ENCODE results near the gene HPCAL1. TPM values are rescaled to one million over a fixed set of nuclear protein-coding genes. Genes with fewer than 3 reads are reported as not detected.

HPCAL1 gene
- total RNA-seq, 1 experiment from 2014 or later: 26.9 TPM

- Mint-ChIP-seq H3K4me3 (ENCODE audit: unreplicated experiment) (no peak overlapping the region), H3K4me1 (ENCODE audit: low read depth, unreplicated experiment) (peaks cover 10% of the 10 kb centered on the region), H3K9me3 (ENCODE audit: unreplicated experiment) (no peaks in the 10 kb centered on the region), H3K27ac (ENCODE audit: unreplicated experiment) (no peak overlapping the region), H3K27me3 (ENCODE audit: insufficient read depth, unreplicated experiment) (no peaks in the 10 kb centered on the region), H3K36me3 (ENCODE audit: insufficient read depth, unreplicated experiment) (peaks cover 11% of the 10 kb centered on the region)
- ChIA-PET CTCF (interaction anchor here (0.5 kb wide), 1 partner anchor 43 kb away, joined by 6 read pairs; no protein-coding TSS in a partner anchor), POLR2A (no interaction called here)
- Histone ChIP-seq H3K4me3 (ENCODE audit: low read depth, low read length) (no peak overlapping the region), H3K4me1 (peaks cover 4% of the 10 kb centered on the region), H3K36me3 (ENCODE audit: control insufficient read depth, insufficient read depth, low read length) (no peaks in the 10 kb centered on the region), H3K27me3 (replicated peaks; ENCODE audit: control insufficient read depth, insufficient read depth, low read length) (no peaks in the 10 kb centered on the region), H3K9me3 (no peaks in the 10 kb centered on the region)
- BruUV-seq (replicated peaks): no TSS peak
- intact Hi-C loops (cut with micrococcal nuclease; ENCODE audit: unreplicated experiment): loop anchor here (5.0 kb wide), 1 partner anchor 100 kb away; no protein-coding TSS in a partner anchor
- DNase-seq: no peak
- TF ChIP-seq, protein P1, sequence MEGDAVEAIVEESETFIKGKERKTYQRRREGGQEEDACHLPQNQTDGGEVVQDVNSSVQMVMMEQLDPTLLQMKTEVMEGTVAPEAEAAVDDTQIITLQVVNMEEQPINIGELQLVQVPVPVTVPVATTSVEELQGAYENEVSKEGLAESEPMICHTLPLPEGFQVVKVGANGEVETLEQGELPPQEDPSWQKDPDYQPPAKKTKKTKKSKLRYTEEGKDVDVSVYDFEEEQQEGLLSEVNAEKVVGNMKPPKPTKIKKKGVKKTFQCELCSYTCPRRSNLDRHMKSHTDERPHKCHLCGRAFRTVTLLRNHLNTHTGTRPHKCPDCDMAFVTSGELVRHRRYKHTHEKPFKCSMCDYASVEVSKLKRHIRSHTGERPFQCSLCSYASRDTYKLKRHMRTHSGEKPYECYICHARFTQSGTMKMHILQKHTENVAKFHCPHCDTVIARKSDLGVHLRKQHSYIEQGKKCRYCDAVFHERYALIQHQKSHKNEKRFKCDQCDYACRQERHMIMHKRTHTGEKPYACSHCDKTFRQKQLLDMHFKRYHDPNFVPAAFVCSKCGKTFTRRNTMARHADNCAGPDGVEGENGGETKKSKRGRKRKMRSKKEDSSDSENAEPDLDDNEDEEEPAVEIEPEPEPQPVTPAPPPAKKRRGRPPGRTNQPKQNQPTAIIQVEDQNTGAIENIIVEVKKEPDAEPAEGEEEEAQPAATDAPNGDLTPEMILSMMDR (IDR thresholded peaks at IDR 0.05; ENCODE audit: insufficient read depth in 1 of 2, low read depth in 1 of 2, low read length in 1 of 2, severe bottlenecking in 1 of 2, unreplicated experiment in 1 of 2): no peak
Observed at GRCh38 chr2:10452312-10452711, 149.6 kb downstream of the HPCAL1 start.

DNA sequence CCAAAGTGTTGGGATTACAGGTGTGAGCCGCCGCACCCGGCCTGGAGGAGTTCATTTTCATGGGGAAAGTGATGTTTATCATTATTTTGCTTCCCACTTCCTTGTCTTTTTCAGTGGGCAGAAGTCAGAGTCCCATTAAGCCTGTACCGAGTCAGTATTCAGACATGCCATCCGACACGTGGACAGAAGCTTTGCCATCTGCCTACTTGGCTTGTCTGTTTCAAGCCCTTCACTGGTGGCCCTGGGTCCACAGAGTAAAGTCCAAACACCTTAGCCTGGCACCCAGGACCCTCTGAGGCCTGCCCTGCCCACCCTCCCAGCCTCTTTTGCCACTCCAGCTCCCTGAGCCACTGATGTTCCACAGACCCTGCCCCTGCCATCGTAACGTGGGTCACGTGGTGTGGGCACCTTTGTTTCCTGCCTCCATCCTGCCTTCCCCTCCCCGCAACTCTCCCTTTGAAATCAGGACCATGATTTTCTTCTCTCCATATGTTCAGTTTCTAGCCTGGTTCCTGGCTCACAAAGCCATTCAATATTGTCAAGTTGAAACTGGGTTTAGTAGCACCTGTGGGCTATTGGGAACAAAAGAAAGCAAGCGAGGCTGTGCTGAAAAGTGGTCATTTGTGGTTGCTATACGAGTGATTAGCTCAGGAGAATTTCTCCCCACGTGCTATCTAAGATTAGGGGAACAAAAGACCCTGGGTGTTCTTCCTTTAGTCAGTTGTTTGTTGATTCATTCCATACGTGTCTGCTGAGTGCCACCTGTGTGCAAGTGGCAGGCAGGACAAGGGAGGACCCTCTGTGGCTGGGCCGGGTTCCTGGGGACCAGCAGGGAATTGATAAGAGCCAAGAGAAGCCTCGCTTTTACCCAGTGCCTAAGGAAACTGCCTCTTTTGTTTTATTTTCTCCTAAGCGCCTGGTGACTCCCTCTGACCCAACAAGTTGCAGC, 150.5 kb downstream of the HPCAL1 start:
- ChIA-PET CTCF (no interaction called here), POLR2A (no interaction called here)
- TF ChIP-seq, protein P1 (IDR thresholded peaks at IDR 0.05; ENCODE audit: insufficient read depth in 1 of 2, low read depth in 1 of 2, low read length in 1 of 2, severe bottlenecking in 1 of 2, unreplicated experiment in 1 of 2): no peak
- Mint-ChIP-seq H3K27ac (ENCODE audit: unreplicated experiment) (no peak overlapping the region), H3K9me3 (ENCODE audit: unreplicated experiment) (no peaks in the 10 kb centered on the region), H3K4me3 (ENCODE audit: unreplicated experiment) (no peak overlapping the region), H3K4me1 (ENCODE audit: low read depth, unreplicated experiment) (peaks cover 14% of the 10 kb centered on the region), H3K36me3 (ENCODE audit: insufficient read depth, unreplicated experiment) (peaks cover 3% of the 10 kb centered on the region), H3K27me3 (ENCODE audit: insufficient read depth, unreplicated experiment) (no peaks in the 10 kb centered on the region)
- no TSS peak for BruUV-seq (replicated peaks)
- H3K27me3 ChIP-seq (replicated peaks; ENCODE audit: control insufficient read depth, insufficient read depth, low read length): no peaks in the 10 kb centered on the region
- H3K4me1 ChIP-seq: peaks cover 8% of the 10 kb centered on the region
- H3K9me3 ChIP-seq: no peaks in the 10 kb centered on the region
- DNase-seq: no peak
- intact Hi-C loops (cut with micrococcal nuclease; ENCODE audit: unreplicated experiment): loop anchor here (5.0 kb wide), 1 partner anchor 99 kb away; no protein-coding TSS in a partner anchor
- no peaks in the 10 kb centered on the region for H3K36me3 ChIP-seq (ENCODE audit: control insufficient read depth, insufficient read depth, low read length)
- H3K4me3 ChIP-seq (ENCODE audit: low read depth, low read length): no peak overlapping the region

DNA sequence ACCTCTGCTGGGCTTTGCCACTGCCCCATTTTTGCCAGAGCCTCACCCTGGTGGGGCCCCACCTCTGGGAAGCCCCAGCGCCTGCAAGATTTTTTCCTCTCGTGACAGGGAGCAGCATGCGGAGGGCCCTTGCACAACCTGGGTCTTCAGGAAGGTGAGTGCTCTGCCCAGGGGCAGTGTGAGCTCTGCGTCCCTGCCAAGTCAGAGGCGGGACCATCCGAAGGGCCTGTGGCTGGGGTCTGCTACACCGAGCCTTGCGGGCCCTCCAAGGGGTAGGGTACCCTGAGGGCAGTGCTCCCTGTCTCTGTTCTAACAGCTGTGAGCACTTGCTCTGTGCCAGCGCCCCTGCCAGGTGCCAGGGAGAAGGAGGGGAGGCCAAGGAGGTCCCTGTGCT, 151.2 kb downstream of the HPCAL1 start:
- H3K9me3 ChIP-seq: no peaks in the 10 kb centered on the region
- CTCF ChIA-PET: no interaction called here
- no peak for DNase-seq
- POLR2A ChIA-PET: no interaction called here
- no peak overlapping the region for H3K4me3 ChIP-seq (ENCODE audit: low read depth, low read length)
- H3K36me3 ChIP-seq (ENCODE audit: control insufficient read depth, insufficient read depth, low read length): no peaks in the 10 kb centered on the region
- TF ChIP-seq, protein P1 (IDR thresholded peaks at IDR 0.05; ENCODE audit: insufficient read depth in 1 of 2, low read depth in 1 of 2, low read length in 1 of 2, severe bottlenecking in 1 of 2, unreplicated experiment in 1 of 2): no peak
- H3K4me3 Mint-ChIP-seq (ENCODE audit: unreplicated experiment): no peak overlapping the region
- no peaks in the 10 kb centered on the region for H3K9me3 Mint-ChIP-seq (ENCODE audit: unreplicated experiment)
- no peaks in the 10 kb centered on the region for H3K36me3 Mint-ChIP-seq (ENCODE audit: insufficient read depth, unreplicated experiment)
- no TSS peak for BruUV-seq (replicated peaks)
- H3K4me1 ChIP-seq: peaks cover 12% of the 10 kb centered on the region
- no peaks in the 10 kb centered on the region for H3K27me3 ChIP-seq (replicated peaks; ENCODE audit: control insufficient read depth, insufficient read depth, low read length)
- no peak overlapping the region for H3K27ac Mint-ChIP-seq (ENCODE audit: unreplicated experiment)
- intact Hi-C loops (cut with micrococcal nuclease; ENCODE audit: unreplicated experiment): loop anchor here (5.0 kb wide), 1 partner anchor 98 kb away; no protein-coding TSS in a partner anchor
- H3K27me3 Mint-ChIP-seq (ENCODE audit: insufficient read depth, unreplicated experiment): no peaks in the 10 kb centered on the region
- H3K4me1 Mint-ChIP-seq (ENCODE audit: low read depth, unreplicated experiment): peaks cover 21% of the 10 kb centered on the region

All from Caco-2 (cell line).